ENCODE results near the gene PLEKHH1.

PLEKHH1 gene

DNA sequence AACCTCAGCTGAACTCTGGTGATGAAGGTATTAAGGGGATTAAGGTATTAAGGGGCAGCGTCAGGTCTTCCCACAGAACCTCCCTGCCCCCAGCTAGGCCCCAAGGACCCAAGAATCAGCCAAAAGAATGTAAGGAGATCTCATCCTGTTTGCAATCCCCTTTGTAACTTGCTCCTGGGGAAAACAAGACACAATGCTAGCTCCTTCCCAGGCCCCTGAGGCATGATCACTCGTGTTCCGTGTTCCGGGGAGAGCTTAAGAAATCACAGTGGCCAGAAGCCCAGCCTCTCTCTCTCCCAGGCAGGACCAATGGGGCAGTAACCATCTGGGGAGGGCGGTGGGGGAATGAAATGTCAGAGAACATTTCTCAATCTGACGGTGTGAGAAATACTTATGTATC is 33.8 kb downstream of the PLEKHH1 start:
- no peak overlapping the region for H3K4me2 ChIP-seq
- H2AFZ ChIP-seq (ENCODE audit: low read depth): no peak overlapping the region
- TF ChIP-seq, protein P1, sequence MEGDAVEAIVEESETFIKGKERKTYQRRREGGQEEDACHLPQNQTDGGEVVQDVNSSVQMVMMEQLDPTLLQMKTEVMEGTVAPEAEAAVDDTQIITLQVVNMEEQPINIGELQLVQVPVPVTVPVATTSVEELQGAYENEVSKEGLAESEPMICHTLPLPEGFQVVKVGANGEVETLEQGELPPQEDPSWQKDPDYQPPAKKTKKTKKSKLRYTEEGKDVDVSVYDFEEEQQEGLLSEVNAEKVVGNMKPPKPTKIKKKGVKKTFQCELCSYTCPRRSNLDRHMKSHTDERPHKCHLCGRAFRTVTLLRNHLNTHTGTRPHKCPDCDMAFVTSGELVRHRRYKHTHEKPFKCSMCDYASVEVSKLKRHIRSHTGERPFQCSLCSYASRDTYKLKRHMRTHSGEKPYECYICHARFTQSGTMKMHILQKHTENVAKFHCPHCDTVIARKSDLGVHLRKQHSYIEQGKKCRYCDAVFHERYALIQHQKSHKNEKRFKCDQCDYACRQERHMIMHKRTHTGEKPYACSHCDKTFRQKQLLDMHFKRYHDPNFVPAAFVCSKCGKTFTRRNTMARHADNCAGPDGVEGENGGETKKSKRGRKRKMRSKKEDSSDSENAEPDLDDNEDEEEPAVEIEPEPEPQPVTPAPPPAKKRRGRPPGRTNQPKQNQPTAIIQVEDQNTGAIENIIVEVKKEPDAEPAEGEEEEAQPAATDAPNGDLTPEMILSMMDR (conservative IDR thresholded peaks at IDR 0.05; ENCODE audit: low read depth, low read length): no peak
- no peaks in the 10 kb centered on the region for H3K4me1 ChIP-seq (ENCODE audit: low read depth, poor library complexity, severe bottlenecking)
- H3K27ac ChIP-seq: no peak overlapping the region
- H3K27me3 ChIP-seq (ENCODE audit: insufficient read depth, low read depth): no peaks in the 10 kb centered on the region
- no peaks in the 10 kb centered on the region for H4K20me1 ChIP-seq (ENCODE audit: insufficient read depth)
- H3K4me3 ChIP-seq (IDR thresholded peaks at IDR 0.05; ENCODE audit: insufficient read depth, low read depth, low read length): no peak overlapping the region
- H3K9ac ChIP-seq: no peak overlapping the region
- no peaks in the 10 kb centered on the region for H3K79me2 ChIP-seq (ENCODE audit: insufficient read depth, low read depth)
- H3K36me3 ChIP-seq (ENCODE audit: insufficient read depth): no peaks in the 10 kb centered on the region

DNA sequence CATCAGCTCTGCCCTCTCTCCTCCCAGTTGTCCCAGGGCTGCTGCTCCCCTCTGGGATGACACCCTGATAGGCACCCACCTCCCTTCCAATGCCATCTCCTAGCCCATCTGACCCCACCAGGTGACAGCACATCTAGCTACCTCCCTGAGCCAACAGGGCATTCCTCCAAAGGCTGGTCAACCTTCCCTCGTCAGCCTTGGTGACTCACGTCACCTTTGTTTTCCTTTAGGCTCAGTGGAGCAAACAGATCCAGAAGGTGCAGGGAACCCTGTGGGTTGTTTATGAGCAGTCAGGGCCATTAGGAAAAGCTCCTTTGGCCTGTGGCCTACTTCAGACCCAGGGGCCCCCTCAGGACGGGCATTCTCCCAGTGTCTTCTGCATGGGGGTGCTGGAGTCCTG is 34.6 kb downstream of the PLEKHH1 start:
- Histone ChIP-seq H4K20me1 (ENCODE audit: insufficient read depth) (no peaks in the 10 kb centered on the region), H2AFZ (ENCODE audit: low read depth) (no peak overlapping the region)
- TF ChIP-seq, protein P1 (conservative IDR thresholded peaks at IDR 0.05; ENCODE audit: low read depth, low read length): no peak

DNA sequence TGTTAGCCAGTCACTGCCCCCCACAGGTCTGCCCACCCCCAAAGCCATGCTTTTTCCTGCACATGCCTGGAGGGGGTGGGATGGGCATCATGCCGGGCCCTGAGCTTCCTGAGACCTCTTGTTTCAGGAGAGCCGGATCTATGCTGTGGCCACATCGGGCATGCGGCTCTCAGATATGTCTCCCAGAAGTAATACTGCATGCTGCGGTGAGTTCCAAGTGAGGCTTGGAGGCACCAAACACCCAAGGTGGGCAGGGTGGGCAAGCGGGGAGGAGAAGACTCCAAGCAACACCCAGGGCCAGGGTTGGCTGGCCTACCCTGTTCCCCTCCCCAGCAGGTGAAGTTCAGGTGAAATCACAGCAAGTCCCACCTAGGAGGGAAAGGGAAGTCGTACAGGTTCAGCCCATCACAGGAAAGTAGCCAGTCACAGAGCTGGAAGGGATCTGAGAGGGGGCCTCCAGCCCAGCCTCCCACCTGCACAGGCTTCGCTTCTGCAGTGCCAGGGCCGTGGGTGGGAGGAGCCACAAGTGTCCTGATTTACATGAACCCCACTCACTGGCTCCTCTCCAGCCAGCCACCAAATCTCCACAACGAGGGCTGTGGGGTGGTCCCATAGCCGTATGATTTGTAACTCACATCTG is 36.0 kb downstream of the PLEKHH1 start:
- H3K9ac ChIP-seq: no peak overlapping the region
- no peaks in the 10 kb centered on the region for H3K27me3 ChIP-seq (ENCODE audit: insufficient read depth, low read depth)
- H2AFZ ChIP-seq (ENCODE audit: low read depth): no peak overlapping the region
- no peak overlapping the region for H3K4me3 ChIP-seq (IDR thresholded peaks at IDR 0.05; ENCODE audit: insufficient read depth, low read depth, low read length)
- no peak overlapping the region for H3K4me2 ChIP-seq
- TF ChIP-seq, protein P1 (conservative IDR thresholded peaks at IDR 0.05; ENCODE audit: low read depth, low read length): no peak
- no peak overlapping the region for H3K27ac ChIP-seq
- no peaks in the 10 kb centered on the region for H3K79me2 ChIP-seq (ENCODE audit: insufficient read depth, low read depth)
- H3K36me3 ChIP-seq (ENCODE audit: insufficient read depth): no peaks in the 10 kb centered on the region
- no peaks in the 10 kb centered on the region for H3K4me1 ChIP-seq (ENCODE audit: low read depth, poor library complexity, severe bottlenecking)
- no peaks in the 10 kb centered on the region for H4K20me1 ChIP-seq (ENCODE audit: insufficient read depth)

More for the DNA sequence above, 34.6 kb downstream of the PLEKHH1 start:
- H3K79me2 ChIP-seq (ENCODE audit: insufficient read depth, low read depth): no peaks in the 10 kb centered on the region
- no peak overlapping the region for H3K27ac ChIP-seq
- H3K4me3 ChIP-seq (IDR thresholded peaks at IDR 0.05; ENCODE audit: insufficient read depth, low read depth, low read length): no peak overlapping the region
- H3K4me1 ChIP-seq (ENCODE audit: low read depth, poor library complexity, severe bottlenecking): no peaks in the 10 kb centered on the region
- no peaks in the 10 kb centered on the region for H3K36me3 ChIP-seq (ENCODE audit: insufficient read depth)
- H3K9ac ChIP-seq: no peak overlapping the region
- no peak overlapping the region for H3K4me2 ChIP-seq
- H3K27me3 ChIP-seq (ENCODE audit: insufficient read depth, low read depth): no peaks in the 10 kb centered on the region

DNA sequence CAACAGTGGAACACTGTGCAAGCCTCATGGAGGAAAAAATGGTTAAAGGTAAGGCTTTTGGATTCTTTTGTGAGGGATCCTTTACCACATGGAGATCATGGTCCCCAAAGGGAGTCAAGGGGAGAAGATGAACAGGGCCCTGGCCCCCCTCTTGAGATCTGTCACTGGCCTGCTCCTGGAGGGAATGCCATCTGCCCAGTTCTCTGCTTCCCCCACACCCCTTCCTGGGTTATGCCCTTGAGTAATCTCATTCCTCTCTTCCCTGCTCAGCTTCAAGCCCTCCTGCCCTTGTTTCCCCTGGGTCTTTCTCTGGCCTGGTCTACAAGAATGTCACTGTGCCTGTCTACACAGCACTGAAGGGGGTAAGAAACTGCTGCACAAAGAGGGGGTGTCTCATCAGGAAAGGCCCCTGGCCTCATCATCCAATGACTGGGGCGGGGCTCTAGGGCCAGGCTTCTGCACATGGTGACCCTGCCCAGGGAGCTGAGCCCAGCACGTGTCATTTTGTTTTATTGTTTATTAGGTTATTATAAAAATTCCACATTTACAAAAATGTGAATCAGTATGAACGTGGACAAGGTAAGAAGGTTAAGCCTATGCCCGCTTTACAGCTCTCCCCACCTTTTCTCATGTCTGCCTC is 36.7 kb downstream of the PLEKHH1 start:
- Histone ChIP-seq H3K27me3 (ENCODE audit: insufficient read depth, low read depth) (no peaks in the 10 kb centered on the region), H3K36me3 (ENCODE audit: insufficient read depth) (no peaks in the 10 kb centered on the region), H3K4me1 (ENCODE audit: low read depth, poor library complexity, severe bottlenecking) (no peaks in the 10 kb centered on the region), H3K79me2 (ENCODE audit: insufficient read depth, low read depth) (no peaks in the 10 kb centered on the region), H3K4me2 (no peak overlapping the region), H3K27ac (no peak overlapping the region), H2AFZ (ENCODE audit: low read depth) (no peak overlapping the region), H4K20me1 (ENCODE audit: insufficient read depth) (no peaks in the 10 kb centered on the region), H3K9ac (no peak overlapping the region), H3K4me3 (IDR thresholded peaks at IDR 0.05; ENCODE audit: insufficient read depth, low read depth, low read length) (no peak overlapping the region)
- TF ChIP-seq, protein P1 (conservative IDR thresholded peaks at IDR 0.05; ENCODE audit: low read depth, low read length): no peak

All from KMS-11 (cell line).